Measurements from ENCODE around the gene ZC3HAV1. TPM values are rescaled to one million over a fixed set of nuclear protein-coding genes. Genes with fewer than 3 reads are reported as not detected.

Gene ZC3HAV1
- total and polyA plus RNA-seq, 9 of the 15 experiments (the other 6 are each of a cell fraction or from before 2014, with no cell fraction given): 11.9 to 40.5 (median 23.9) TPM

- peak; percentile 87 for TF ChIP-seq ZNF696 (CRISPR knock-in tag; conservative IDR thresholded peaks at IDR 0.05)
- TF ChIP-seq ZNF77 (CRISPR knock-in tag; IDR thresholded peaks at IDR 0.05): peak; percentile 59; the same call in 1 of the 2 replicates
- no peak for TF ChIP-seq EP400 (IDR thresholded peaks at IDR 0.05)
- TF ChIP-seq RFX1 (IDR thresholded peaks at IDR 0.05): no peak
- 0 out of 2 replicates have a peak, but pooled peaks have one; percentile 9 for TF ChIP-seq DPF2 (IDR thresholded peaks at IDR 0.05)
- TF ChIP-seq, protein P1, sequence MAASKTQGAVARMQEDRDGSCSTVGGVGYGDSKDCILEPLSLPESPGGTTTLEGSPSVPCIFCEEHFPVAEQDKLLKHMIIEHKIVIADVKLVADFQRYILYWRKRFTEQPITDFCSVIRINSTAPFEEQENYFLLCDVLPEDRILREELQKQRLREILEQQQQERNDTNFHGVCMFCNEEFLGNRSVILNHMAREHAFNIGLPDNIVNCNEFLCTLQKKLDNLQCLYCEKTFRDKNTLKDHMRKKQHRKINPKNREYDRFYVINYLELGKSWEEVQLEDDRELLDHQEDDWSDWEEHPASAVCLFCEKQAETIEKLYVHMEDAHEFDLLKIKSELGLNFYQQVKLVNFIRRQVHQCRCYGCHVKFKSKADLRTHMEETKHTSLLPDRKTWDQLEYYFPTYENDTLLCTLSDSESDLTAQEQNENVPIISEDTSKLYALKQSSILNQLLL (CRISPR knock-in tag; IDR thresholded peaks at IDR 0.05; ENCODE audit: borderline replicate concordance): 0 out of 2 replicates have a peak, but pooled peaks have one; percentile 42
- peak; percentile 97 for TF ChIP-seq GTF2A2 (tag; IDR thresholded peaks at IDR 0.05)
- TF ChIP-seq PHB2 (IDR thresholded peaks at IDR 0.05; ENCODE audit: low read depth): no peak
- TF ChIP-seq JUND (IDR thresholded peaks at IDR 0.05; ENCODE audit: borderline replicate concordance, low read depth, low read length): no peak
- peak; percentile 80; the same call in 2 of the 3 replicates for TF ChIP-seq JUND (tag; IDR thresholded peaks at IDR 0.05; ENCODE audit: borderline replicate concordance, low read depth, low read length)
- no peak for TF ChIP-seq MYNN (IDR thresholded peaks at IDR 0.05)
- TF ChIP-seq MYNN (CRISPR knock-in tag; IDR thresholded peaks at IDR 0.05): no peak
- peak; percentile 87 for TF ChIP-seq ZNF589 (CRISPR knock-in tag; IDR thresholded peaks at IDR 0.05; ENCODE audit: low read depth)
- TF ChIP-seq, protein P2, sequence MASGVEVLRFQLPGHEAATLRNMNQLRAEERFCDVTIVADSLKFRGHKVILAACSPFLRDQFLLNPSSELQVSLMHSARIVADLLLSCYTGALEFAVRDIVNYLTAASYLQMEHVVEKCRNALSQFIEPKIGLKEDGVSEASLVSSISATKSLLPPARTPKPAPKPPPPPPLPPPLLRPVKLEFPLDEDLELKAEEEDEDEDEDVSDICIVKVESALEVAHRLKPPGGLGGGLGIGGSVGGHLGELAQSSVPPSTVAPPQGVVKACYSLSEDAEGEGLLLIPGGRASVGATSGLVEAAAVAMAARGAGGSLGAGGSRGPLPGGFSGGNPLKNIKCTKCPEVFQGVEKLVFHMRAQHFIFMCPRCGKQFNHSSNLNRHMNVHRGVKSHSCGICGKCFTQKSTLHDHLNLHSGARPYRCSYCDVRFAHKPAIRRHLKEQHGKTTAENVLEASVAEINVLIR (CRISPR knock-in tag; IDR thresholded peaks at IDR 0.05): peak; percentile 88
- no peak for TF ChIP-seq ATF3 (IDR thresholded peaks at IDR 0.05)
- no peak for TF ChIP-seq ATF3 (CRISPR knock-in tag; conservative IDR thresholded peaks at IDR 0.05)
- TF ChIP-seq HMG20B (CRISPR knock-in tag; IDR thresholded peaks at IDR 0.05): no peak
- peak; percentile 97 for TF ChIP-seq MECOM (CRISPR knock-in tag; IDR thresholded peaks at IDR 0.05)
- TF ChIP-seq ZKSCAN3 (CRISPR knock-in tag; IDR thresholded peaks at IDR 0.05): peak; percentile 88
- no peak for TF ChIP-seq PBX2 (CRISPR knock-in tag; IDR thresholded peaks at IDR 0.05; ENCODE audit: low read depth)
- peak; percentile 85 for TF ChIP-seq PBX2 (tag; conservative IDR thresholded peaks at IDR 0.05; ENCODE audit: low read depth)
- TF ChIP-seq, protein P3, sequence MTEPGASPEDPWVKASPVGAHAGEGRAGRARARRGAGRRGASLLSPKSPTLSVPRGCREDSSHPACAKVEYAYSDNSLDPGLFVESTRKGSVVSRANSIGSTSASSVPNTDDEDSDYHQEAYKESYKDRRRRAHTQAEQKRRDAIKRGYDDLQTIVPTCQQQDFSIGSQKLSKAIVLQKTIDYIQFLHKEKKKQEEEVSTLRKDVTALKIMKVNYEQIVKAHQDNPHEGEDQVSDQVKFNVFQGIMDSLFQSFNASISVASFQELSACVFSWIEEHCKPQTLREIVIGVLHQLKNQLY (CRISPR knock-in tag; conservative IDR thresholded peaks at IDR 0.05): no peak
- TF ChIP-seq GABPB2 (CRISPR knock-in tag; conservative IDR thresholded peaks at IDR 0.05): no peak; the same call in 1 of the 2 replicates
These were observed 17.3 kb downstream of the ZC3HAV1 start (continued) for GRCh38 chr7:139092090-139092796.

All from K562 (cell line).